ENCODE results near the gene ADAMTSL5. TPM values are rescaled to one million over a fixed set of nuclear protein-coding genes. Genes with fewer than 3 reads are reported as not detected.
"Not testable (repeated sequence)": the region's sequence is repeated elsewhere in the genome, so short reads cannot be mapped to it uniquely, and the experiment has no call there.

The ADAMTSL5 gene
- total RNA-seq, 1 donor from 2014 or later = 0.43 TPM

GRCh38 chr19:1522838-1523237 is 10.0 kb upstream of the ADAMTSL5 start:
- Histone ChIP-seq H3K4me1 (no peaks in the 10 kb centered on the region), H3K9me3 (no peaks in the 10 kb centered on the region), H3K27ac (no peak overlapping the region), H3K27me3 (peaks cover 14% of the 10 kb centered on the region), H3K4me3 (no peak overlapping the region), H3K36me3 (no peaks in the 10 kb centered on the region)
- no peak for DNase-seq (ENCODE audit: low spot score in 2 of 2)
- intact Hi-C loops (cut with DNase I) = no loop called here
- no peak for TF ChIP-seq CTCF (IDR thresholded peaks at IDR 0.05)

GRCh38 chr19:1522061-1522460 is 9.2 kb upstream of the ADAMTSL5 start:
- Histone ChIP-seq H3K27me3 (peaks cover 14% of the 10 kb centered on the region), H3K27ac (no peak overlapping the region), H3K4me1 (no peaks in the 10 kb centered on the region), H3K4me3 (no peak overlapping the region), H3K9me3 (no peaks in the 10 kb centered on the region), H3K36me3 (no peaks in the 10 kb centered on the region)
- no peak for DNase-seq (ENCODE audit: low spot score in 2 of 2)
- intact Hi-C loops (cut with DNase I) = no loop called here
- no peak for TF ChIP-seq CTCF (IDR thresholded peaks at IDR 0.05)

GRCh38 chr19:1521636-1522035 is 8.8 kb upstream of the ADAMTSL5 start:
- Histone ChIP-seq H3K36me3 (no peaks in the 10 kb centered on the region), H3K4me1 (no peaks in the 10 kb centered on the region), H3K27me3 (peaks cover 14% of the 10 kb centered on the region), H3K4me3 (no peak overlapping the region), H3K9me3 (no peaks in the 10 kb centered on the region), H3K27ac (no peak overlapping the region)
- no peak for TF ChIP-seq CTCF (IDR thresholded peaks at IDR 0.05)
- intact Hi-C loops (cut with DNase I) = no loop called here
- no peak for DNase-seq (ENCODE audit: low spot score in 2 of 2)

GRCh38 chr19:1520203-1520780 is 7.5 kb upstream of the ADAMTSL5 start:
- H3K9me3 ChIP-seq = no peaks in the 10 kb centered on the region
- H3K27me3 ChIP-seq = peaks cover 5% of the 10 kb centered on the region
- no peak for DNase-seq (ENCODE audit: low spot score in 2 of 2)
- no peak for TF ChIP-seq CTCF (IDR thresholded peaks at IDR 0.05)
- no peaks in the 10 kb centered on the region for H3K4me1 ChIP-seq
- intact Hi-C loops (cut with DNase I) = loop anchor here (1.0 kb wide), 1 partner anchor 10 kb away; no protein-coding TSS in a partner anchor
- no peak overlapping the region for H3K27ac ChIP-seq
- no peak overlapping the region for H3K4me3 ChIP-seq
- no peaks in the 10 kb centered on the region for H3K36me3 ChIP-seq

- H3K4me1 ChIP-seq; DNase-seq (ENCODE audit: low spot score in 2 of 2); H3K27ac ChIP-seq; H3K27me3 ChIP-seq; H3K9me3 ChIP-seq; H3K4me3 ChIP-seq; H3K36me3 ChIP-seq: not testable (repeated sequence)
- intact Hi-C loops (cut with DNase I) = loop anchor here (1.0 kb wide), 1 partner anchor 10 kb away; no protein-coding TSS in a partner anchor
Observed at GRCh38 chr19:1519802-1520201, 7.0 kb upstream of the ADAMTSL5 start.

- no peaks in the 10 kb centered on the region for H3K9me3 ChIP-seq
- no peak for DNase-seq (ENCODE audit: low spot score in 2 of 2)
- H3K4me3 ChIP-seq = no peak overlapping the region
- H3K4me1 ChIP-seq = peaks cover 0 to 2% of the 10 kb centered on the region in 2 donors
- no peaks in the 10 kb centered on the region for H3K36me3 ChIP-seq
- intact Hi-C loops (cut with DNase I) = no loop called here
- no peaks in the 10 kb centered on the region for H3K27me3 ChIP-seq
- no peak overlapping the region for H3K27ac ChIP-seq
- TF ChIP-seq CTCF (IDR thresholded peaks at IDR 0.05) = no peak
Observed at GRCh38 chr19:1518471-1518870, 5.7 kb upstream of the ADAMTSL5 start.

All from ascending aorta (tissue), 2 donors.